Osteocyte (in vitro differentiated cells): ENCODE results near the gene MCRS1. TPM values are rescaled to one million over a fixed set of nuclear protein-coding genes. Genes with fewer than 3 reads are reported as not detected.

Experiments
- DNase-seq: peaks from one replicate; pipeline ENCODE4 v3.0.0; 2021; ENCODE audit warnings: mixed read lengths; ENCODE audit not compliant: unreplicated experiment; ENCODE audit errors: extremely low spot score
- H3K27ac Mint-ChIP-seq: one replicate; pipeline ENCODE4 v1.8.0; 2021; ENCODE audit warnings: mild to moderate bottlenecking, mixed read lengths; ENCODE audit not compliant: unreplicated experiment
- H3K27me3 Mint-ChIP-seq: one replicate; pipeline ENCODE4 v1.8.0; 2021; ENCODE audit warnings: mixed read lengths; ENCODE audit not compliant: unreplicated experiment
- H3K36me3 Mint-ChIP-seq: one replicate; pipeline ENCODE4 v1.8.0; 2021; ENCODE audit warnings: mixed read lengths; ENCODE audit not compliant: unreplicated experiment
- H3K4me1 Mint-ChIP-seq: one replicate; pipeline ENCODE4 v1.8.0; 2021; ENCODE audit warnings: mixed read lengths; ENCODE audit not compliant: unreplicated experiment
- H3K4me3 Mint-ChIP-seq: one replicate; pipeline ENCODE4 v1.8.0; 2021; ENCODE audit warnings: mild to moderate bottlenecking, moderate library complexity, mixed read lengths; ENCODE audit not compliant: unreplicated experiment
- H3K9me3 Mint-ChIP-seq: one replicate; pipeline ENCODE4 v1.8.0; 2021; ENCODE audit warnings: mixed read lengths; ENCODE audit not compliant: unreplicated experiment
- CTCF ChIP-seq: fragments of 200-600 bp; sonication (generic); IDR thresholded peaks from 2 replicates; pipeline ENCODE4 v1.5.0; 2021; ENCODE audit warnings: antibody characterized with exemption, mild to moderate bottlenecking, moderate library complexity
- total RNA-seq: library from RNA; stranded (reverse); gene quantifications from 2 replicates; pipeline ENCODE4 v1.2.1, GENCODE V29; 2021

The MCRS1 gene
- total RNA-seq, 1 donor from 2014 or later: 69.3 TPM

DNA sequence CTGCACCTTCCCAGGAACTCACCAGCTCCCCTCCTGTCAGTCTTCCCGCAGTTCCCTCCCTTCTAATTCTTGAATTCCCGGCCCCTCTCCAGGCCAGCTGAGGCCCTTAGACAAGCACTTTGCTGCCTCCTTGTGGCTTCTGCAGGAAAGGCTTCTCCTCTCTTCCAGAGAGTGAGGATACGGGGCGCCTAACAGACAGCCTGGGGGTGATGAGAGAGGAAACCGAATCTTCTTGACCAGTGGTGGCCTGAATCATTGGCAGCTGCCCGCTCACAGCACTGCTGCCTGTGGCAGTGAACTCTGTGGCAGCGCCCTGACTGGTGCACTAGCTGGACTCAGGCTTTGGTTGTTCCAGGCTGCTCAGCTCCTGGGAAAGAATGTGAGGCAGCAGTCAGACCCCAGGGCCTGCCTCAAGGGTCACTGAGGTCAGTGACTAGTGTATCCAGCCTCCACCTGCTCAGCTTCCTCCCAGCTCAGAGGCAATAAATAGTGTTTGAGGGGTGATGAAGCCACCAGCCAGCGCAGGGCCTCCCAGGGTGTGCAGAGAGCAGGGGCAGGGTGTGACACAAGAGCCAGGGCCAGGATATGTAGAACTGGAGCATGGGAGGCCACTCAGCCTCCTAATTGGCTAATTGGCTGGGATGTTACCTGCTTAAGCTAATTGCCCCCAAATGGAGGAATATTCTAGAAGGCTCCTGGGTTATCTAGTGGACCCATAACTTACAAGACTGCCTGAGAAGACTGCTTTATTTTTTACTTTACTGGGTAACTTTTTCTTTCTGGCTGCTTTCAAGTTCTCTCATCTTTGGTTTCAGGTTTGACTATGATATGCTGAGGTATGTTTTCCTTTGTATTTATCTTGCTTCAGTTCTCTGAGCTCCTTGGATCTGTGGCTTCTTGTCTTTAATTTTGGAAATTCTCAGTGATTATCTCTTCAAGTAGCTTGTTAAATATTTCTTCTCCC lies 12.9 kb upstream of the MCRS1 start:
- Mint-ChIP-seq H3K36me3 (peaks cover 5% of the 10 kb centered on the region), H3K9me3 (no peaks in the 10 kb centered on the region), H3K27ac (no peak overlapping the region), H3K4me3 (no peak overlapping the region), H3K4me1 (peaks cover 41% of the 10 kb centered on the region), H3K27me3 (no peaks in the 10 kb centered on the region)
- peak; percentile 89 for TF ChIP-seq CTCF
- DNase-seq: peak; percentile 90

- Mint-ChIP-seq H3K9me3 (no peaks in the 10 kb centered on the region), H3K4me3 (no peak overlapping the region), H3K27me3 (no peaks in the 10 kb centered on the region), H3K4me1 (peaks cover 31% of the 10 kb centered on the region), H3K36me3 (peaks cover 10% of the 10 kb centered on the region), H3K27ac (no peak overlapping the region)
- DNase-seq: no peak
- TF ChIP-seq CTCF: no peak
Measured at GRCh38 chr12:49578471-49579112, 10.7 kb upstream of the MCRS1 start.

DNA sequence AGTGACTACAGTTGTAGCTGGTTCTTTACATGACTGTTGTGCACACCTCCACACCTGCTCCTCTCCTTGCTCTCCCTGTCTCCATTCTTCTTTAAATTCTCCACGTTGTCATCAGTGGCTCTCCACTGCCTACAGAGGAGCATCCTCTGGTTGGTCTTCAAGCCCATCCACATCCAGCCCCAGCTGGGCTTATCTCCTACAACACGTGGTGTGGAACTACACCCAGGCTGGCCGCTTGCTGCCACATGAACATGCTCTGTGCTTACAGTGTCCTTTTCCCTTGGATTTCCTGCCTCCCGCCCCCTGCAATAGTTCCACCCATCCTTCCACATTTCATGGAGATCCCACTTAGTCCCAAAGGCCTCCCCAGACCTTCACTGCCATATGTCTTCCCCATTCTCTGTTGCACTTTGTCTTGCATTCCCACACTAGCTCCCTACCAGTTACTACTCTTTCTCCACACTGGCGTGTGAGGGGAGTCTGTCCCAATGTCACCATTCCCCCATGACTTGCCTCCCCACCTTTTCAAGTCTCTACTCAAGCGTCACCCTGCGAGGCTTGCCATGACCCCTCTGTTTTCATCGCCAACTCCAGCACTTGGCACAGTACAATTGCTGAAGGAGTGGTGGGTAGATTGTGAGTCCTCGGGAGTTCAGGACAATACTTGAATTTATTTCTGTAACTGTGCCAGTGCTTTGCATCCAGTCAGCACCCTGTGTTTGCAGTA lies 9.8 kb upstream of the MCRS1 start:
- H3K36me3 Mint-ChIP-seq: peaks cover 10% of the 10 kb centered on the region
- H3K27ac Mint-ChIP-seq: no peak overlapping the region
- H3K4me3 Mint-ChIP-seq: no peak overlapping the region
- no peaks in the 10 kb centered on the region for H3K27me3 Mint-ChIP-seq
- no peak for DNase-seq
- peaks cover 23% of the 10 kb centered on the region for H3K4me1 Mint-ChIP-seq
- no peak for TF ChIP-seq CTCF
- H3K9me3 Mint-ChIP-seq: no peaks in the 10 kb centered on the region

DNA sequence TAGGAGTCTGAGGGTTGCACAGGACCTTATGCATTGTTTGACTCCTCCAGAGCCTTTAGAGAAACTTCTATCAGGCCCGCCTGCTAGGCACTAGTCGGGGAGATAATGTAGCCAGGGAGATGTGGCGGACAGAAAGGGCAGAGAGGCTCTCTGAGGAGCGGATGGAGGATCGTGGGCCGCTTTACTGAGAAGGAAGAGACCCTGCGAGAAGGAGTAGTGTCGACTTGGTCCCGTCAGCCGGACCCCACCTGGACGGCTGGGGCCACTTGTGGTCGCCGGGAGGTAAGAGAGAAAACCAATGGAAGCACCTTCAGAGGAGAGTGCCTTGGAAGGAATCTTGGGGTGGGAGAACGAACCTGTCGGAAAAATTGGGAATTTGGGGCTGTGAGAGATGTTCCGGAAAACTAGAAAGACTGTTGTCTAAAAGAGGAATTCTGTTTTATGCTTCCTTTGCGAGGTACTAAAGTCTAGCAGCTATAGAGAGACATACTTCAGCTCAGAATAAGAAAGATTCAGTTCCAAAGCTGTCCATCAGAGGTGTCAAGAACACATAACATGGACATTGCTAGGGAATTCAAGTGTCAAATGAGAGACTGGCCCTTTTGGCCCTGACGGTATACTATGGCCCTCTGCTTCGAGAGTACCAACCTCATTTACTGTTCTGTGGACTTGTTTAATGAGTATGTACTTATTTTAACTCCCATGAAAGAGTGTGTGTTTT lies 660 bp upstream of the MCRS1 start:
- H3K27me3 Mint-ChIP-seq: no peaks in the 10 kb centered on the region
- TF ChIP-seq CTCF: no peak
- DNase-seq: no peak
- peak overlapping the region; percentile 96 for H3K4me3 Mint-ChIP-seq
- H3K27ac Mint-ChIP-seq: peak overlapping the region; percentile 97
- H3K36me3 Mint-ChIP-seq: peaks cover 7% of the 10 kb centered on the region
- H3K4me1 Mint-ChIP-seq: peaks cover 24% of the 10 kb centered on the region
- H3K9me3 Mint-ChIP-seq: no peaks in the 10 kb centered on the region
